GM21825 (cell line): ENCODE data around the gene KCNK17.

Experiments used
- ATAC-seq: cut with Tn5 transposase; IDR thresholded peaks from one replicate; pipeline ENCODE4 v1.9.1; 2021; ENCODE audit warnings: mild to moderate bottlenecking, moderate library complexity; ENCODE audit not compliant: unreplicated experiment

KCNK17 gene

DNA sequence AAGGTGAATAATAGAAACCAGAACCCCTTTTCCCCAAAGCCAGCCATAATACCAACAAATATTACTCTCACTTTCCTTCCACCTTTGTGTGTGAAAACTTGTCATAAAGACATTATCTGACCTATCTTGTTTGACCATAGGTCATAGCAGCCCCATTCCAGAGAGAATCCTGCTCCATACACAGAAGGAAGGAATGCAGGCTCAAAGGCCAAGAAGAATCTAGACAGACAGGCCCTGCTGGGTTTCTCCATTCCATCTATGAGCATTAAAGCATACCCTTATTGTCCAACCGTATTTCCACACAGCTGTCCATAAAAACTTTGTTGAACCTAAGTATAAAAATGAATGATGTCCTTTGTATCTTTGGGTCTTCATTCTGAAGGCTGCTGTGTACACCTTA lies 44.3 kb downstream of the KCNK17 start:
- no peak for ATAC-seq

DNA sequence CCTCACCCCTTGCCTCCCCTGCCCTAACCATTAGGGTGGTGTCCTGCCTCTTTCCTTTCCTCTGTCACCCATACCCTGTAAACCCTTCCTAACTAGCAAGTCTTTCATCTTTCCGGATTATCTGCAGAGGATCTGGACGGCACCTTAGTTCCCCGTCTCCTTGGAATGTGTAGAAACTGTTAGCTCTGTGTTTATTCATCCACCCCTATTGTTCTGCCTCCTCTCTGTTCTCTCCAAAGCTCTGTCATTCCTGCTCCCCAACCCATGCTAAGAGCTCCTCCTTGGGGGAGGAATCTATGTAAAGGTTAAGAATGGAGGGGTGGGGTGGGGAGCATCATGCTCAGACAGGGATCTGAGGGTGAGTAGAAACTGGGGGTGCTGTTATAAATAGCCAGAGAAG lies 45.5 kb downstream of the KCNK17 start:
- no peak for ATAC-seq

DNA sequence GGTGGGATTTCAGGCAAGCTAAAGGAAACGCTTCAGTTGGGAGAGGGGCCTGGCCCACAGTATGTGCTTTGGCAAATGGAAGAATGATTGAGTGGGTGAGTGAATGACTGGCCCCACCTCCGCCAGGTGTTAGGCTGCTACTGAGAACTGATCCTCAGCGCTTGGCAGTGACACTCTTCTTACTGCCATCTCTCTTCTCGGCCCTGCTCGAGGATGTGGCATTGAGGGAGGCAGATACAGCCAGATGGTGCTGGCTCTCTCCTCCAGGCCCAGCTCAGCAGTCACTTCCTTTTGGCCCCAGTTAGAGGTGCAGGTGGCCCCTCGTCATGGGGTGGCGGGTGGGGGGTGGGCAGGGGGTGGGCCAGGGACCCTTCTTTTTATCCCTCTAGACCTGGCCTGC lies 46.0 kb downstream of the KCNK17 start:
- ATAC-seq: no peak

DNA sequence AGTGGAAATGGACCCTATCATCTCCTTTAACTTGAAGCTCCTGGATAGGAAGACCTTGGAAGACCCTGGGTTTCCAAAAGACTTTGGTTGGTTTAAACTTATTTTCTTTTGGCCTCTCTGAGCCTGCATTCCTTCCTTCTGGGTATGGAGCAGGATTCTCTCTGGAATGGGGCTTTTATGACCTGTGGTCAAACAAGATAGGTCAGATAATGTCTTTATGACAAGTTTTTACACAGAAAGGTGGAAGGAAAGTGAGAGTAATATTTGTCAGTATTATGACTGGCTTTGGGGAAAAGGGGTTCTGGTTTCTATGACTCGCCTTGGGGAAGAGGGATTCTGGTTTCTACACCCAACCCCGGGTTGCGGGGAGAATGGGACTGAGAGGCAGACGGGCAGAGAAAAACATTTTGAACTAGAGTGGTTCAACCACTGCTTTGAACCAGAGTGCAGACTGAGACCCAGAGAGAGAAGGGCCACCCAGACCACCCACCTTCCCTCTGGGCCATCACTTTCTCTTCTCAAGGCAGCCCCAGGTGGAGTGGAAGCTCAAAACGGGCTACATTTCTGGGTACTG lies 47.4 kb downstream of the KCNK17 start:
- no peak for ATAC-seq

DNA sequence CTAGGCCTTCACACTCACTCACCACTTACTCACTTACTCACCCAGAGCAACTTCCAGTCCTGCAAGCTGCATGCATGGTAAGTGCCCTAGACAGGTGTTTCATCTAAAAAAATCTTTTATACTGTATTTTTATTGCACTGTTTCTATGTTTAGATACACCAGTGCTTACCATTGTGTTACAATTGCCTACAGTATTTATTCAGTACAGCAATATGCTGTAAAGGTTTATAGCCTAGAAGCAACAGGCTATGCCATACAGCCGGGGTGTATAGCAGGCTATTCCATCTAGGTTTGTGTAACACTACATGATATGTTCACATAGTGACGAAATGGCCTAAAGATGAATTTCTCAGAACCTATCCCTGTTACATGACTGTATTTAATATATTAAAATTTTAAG lies 47.8 kb downstream of the KCNK17 start:
- ATAC-seq: no peak

DNA sequence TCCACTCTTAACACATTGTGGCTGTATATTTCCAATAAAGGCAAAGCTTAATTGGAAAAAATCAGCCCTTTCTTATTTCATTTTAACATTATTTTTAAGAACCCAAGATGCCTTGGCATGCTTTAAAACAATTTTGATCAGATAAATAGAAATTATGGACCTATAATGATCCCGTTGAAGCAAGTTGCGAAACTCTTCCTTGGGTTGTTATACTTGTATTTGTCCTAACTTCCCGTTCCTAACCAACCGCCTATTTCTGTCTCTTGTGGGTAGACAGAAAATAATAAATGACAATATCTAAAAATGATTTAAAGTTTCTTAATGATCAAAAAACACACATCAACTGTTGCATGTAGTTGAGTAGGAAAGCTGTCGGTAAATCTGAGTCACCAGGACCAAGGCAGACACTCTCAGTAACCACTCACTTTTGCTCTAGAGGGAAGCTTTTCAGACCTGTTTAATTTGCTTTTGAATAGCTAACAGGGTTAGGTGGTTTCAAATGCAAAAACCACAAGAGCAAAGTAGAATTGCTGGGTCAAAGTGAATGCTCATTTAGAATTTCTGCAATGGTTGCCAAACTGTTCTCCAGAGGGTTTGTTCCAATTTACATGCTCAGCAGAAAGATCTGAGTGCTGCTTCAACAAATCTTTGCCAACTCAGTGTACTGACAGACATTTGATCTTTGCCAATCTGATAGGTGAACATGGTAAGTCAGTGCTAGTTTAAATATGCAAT lies 50.7 kb downstream of the KCNK17 start:
- no peak for ATAC-seq

DNA sequence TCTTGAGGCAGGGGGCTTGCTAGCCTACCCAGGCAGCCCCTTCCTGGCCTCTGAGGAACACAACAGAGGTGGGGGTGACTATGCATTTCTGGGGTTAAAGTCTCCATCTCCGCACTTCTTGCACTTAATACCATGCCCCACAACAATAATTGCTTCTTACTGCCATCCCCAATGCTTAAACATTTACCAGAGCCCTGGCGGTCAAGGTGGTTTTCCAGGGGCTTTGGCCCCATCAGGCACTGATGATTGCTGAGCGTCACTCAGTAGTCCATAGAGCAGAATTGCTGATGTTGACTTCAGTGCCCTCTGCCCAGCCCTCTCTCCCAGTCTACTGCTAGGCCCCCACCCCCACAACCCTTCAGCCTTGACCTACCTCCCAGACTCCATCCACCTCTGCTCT lies 52.5 kb downstream of the KCNK17 start:
- no peak for ATAC-seq

DNA sequence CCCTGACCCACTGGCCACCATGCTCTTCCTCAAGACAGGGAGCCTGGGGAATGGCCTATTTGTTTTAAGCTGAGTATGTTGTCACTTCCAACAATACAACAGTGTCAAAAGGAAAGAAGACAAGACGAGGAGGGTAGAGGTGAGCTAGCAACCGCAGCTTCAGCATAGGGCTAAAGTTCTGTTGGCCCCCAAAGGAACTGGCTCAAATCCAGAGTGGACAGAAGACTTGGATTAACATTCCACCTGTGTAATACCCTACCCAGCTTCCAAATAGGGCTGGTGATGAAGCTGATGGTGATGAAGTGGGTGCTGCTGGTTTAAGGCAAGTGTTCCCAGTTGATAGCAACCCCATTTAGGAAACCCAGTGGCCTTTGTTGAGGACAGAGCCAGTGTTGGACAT lies 53.3 kb downstream of the KCNK17 start:
- no peak for ATAC-seq

DNA sequence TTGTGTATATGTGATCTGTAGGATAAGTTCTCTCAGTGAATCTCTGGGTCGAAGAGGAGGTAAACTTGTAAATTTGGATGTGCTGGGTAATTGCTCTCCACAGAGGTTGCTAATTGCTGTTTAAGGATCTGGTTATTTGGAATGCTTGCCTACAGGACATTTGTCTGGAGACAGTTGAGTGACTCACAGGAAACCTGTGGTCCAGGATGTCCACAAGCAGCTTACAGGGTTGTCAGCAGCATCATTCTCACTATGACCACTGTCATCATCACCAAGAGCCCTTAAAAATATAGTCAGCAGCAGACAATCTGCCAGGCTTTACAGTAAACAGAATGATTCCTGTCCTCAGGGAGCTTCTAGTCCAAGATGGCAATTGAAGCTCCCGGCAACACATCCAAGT lies 53.8 kb downstream of the KCNK17 start:
- no peak for ATAC-seq

DNA sequence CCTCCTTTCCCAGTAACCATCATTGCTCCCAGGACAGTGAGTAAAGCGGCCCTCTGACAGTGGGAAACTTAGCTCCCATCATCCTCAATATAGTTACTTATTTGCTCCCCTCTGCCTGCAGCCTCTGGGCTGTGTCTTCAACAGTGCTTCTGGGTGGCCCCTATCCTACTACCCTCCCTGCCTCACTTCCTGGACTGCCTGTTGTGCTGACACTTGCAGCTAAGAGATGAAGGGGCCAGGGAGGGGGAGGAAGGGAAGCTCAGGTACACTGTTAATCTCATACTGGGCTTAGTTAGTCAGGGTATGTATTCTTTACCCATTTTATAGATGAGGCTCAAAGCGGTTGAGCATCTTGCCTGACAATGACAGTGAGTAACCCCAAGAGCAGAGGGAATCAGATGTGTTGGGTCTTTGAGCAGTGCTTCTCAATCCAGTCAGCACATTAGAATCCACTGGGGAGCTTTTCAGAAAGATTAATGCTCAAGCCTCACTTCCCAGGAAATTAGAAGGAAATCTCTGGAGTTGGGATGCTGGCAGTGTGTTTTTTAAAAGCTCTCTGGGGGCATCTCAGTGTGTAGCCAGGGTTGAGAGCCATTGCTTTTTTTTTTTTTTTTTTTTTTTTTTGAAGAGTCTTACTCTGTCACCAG lies 57.8 kb downstream of the KCNK17 start:
- ATAC-seq: no peak

DNA sequence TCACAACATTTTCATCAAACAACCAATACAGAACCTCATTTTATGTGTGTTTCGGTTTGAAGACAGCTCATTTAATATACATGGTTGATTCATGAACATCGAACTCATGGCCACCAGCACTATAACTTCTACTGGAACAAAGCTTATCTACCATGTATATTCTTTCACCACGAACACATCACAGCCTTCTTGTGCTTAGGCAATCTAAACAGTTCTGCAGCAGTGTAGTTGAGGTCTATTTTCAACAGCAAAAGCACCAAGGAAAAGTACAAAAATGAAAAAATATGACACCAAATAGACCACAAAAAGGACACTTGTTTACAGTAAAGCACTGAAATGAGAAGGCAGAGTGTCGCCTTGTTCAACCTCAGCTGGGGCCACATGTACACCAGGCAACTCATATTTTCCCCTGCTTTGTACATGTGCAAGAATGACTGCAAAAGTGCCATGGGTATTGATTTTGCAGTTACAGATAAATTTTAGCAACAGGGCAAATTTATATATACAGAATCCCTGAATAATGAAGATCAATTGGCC lies 59.2 kb downstream of the KCNK17 start:
- ATAC-seq: no peak

DNA sequence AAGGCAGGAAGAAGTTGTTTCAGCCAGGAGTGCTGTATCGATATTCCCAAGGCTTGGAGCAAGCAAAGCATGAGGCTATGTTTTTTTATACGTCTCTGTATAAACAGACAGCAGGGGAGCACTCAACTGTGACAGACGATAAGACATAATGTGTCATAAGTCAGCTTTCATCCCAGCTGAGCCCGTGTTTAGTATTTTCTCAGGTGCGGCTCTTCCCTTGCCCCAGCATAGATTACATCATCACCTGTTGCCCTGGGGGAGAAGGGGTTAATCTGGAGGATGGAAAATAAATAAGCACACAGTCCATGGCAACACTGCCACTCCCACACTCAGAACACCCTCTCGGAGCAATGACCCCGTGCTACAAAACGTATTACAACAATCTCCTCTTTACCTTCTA lies 62.8 kb downstream of the KCNK17 start:
- ATAC-seq: no peak

DNA sequence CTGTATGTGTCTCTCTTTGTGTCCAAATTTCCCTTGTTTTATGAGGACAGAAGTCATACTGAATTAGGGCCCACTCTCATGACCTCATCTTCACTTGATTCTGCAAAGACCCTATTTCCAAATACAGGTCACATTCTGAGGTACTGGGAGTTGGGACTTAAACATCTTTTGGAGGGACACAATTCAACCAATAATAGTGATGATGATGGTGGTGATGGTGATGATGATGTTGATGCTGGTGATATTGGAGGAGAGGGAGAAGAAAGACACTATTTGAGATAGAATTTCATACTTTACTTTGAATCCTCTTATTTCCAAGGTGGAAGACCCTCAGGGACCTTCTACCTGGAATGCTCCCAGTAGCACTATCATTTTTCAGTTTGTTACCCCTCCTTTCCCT lies 63.7 kb downstream of the KCNK17 start:
- no peak for ATAC-seq

DNA sequence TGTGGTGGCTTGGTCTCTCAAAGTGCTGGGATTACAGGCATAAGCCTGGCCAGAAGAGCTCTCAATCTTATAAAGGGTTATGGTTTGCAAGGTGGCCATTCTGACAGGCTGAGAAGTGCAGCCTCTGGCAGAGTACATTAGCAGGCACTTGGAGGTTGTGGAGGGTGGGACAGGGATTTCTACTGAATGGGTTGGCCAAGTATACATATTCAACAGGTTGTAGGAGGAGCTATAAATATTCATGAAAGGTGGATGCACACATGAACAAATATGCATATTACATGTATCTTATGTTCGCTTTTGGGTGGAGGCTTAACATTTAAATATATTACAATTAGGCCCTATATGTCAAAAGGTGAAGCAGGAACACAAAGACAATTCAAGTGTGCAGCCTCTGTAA lies 64.9 kb downstream of the KCNK17 start:
- no peak for ATAC-seq
